ENCODE results near the gene FIBP.

Gene FIBP

DNA sequence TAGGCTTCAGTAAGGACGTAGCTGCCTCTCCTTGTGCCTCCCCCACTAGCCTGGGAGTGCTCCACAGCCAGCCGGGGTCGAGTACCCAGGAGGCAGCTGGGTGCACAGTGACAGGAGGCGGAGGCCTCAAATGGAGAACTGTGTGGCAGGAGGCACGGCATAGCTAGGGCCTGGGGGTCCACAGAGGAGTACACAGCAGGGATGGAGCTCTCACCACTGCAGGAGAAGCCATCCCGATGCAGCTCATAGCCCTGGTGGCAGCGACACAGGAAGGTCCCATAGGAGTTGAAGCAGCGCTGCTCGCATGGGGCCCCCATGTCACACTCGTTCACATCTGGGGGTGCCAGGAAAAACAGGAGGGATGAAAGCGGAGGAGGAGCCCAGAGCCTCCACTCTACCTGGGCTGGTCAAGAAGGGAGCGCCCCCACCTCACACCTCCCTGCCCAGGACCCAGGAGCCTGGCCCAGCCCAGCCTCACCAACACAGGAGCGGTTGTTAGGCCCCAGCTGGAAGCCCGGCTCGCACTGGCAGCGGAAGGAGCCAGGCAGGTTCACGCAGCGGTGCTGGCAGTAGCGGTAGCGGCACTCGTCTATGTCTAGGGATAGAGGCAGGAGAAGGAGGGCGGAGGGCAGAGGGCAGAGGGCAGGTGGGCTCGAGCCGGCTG lies 18.5 kb downstream of the FIBP start:
- no peak for FAIRE-seq

- no peak for FAIRE-seq
Measured at GRCh38 chr11:65868907-65869306, 19.4 kb downstream of the FIBP start.

DNA sequence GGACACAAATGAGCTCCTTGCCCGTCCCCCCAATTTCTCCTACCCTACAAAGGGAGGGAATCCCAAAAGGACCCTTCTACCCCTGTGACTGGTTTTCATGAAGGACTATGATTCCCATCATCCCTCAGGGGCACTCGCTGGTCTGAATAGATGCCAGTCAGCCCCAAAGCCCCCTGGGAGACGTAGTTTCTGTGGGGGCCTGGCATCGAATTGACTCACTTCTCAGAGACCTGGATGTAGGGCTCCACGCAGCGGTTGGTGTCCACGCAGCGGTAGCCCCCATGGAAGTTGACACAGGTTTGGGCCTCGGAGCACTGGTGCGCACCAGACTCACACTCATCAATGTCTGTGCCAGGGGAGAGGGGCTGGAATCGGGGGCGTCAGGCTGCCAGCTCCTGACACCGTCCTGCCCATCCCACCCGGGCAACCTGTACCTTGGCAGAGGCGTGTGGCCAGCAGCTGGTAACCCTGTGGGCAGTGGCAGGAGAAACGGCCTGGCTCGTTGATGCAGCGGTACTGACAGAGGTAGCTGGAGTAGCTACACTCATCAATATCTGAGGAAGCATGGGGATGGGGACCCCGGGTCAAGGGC lies 20.1 kb downstream of the FIBP start:
- FAIRE-seq, result no peak

DNA sequence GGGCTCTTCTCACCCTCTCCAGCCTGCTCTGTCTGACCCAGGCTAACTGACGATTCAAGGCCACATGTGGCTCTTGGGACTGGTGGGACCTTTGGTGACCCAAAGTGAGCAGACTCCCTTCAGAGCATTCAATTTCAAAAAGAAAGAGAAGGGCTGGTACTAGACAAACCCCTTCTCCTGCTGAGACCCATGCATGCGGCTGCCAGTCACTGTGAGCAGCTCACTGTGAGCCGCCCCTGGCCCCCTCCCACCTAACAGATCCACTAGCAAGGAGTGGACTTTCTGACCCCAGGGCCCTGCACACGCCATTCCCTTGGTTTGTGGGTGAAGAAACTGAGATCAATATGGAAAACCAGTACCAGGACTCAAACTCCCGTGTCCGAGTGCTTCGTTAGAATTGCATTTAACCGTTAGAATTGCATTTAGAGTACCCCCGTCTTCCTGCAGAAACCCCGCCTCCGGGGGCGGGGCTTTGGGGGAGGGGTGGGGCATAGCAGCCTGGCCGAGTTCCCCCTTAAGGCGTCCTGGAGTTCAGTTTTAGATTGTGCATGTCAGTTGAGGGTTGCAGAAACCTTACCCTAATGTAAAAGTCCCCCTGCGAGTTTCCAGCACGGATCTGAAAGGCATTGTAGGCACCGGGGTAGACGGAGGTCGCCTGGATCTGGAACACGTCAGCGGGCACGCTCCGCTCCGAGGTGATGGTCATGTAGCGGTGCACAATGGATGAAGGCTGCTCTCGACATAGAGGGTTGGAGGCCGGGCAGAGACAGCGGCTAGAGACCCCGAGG lies 20.8 kb downstream of the FIBP start:
- FAIRE-seq, result no peak

- FAIRE-seq, result no peak
Measured at GRCh38 chr11:65866509-65867283, 21.6 kb downstream of the FIBP start.

DNA sequence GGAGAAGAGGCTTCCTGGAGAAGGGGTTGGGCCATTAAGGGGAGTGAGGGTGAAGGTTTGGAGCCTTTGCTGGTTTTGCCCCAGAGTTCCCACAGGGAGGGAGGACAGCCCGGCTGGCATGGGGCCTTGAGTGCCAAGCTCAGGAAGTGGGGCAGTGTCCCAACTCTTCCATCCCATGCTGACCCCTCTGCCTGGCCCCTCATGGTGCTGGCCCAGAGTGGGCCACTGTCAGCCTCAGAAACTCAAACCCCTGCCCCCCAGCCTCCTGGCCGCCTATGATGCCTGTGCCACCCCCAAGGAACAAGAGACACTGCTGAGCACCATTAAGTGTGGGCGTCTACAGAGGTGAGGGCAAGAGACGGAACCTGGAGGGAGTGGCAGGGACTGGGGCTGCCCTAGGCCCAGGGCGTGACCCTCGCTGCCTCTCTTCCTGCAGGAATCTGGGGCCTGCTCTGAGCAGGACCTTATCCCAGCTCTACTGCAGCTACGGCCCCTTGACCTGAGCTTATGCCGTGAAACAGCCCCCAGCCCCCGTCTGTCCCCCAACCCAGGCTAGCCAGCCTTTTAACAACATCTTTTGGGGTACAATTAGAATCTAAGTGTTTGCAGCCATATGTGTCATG lies 22.6 kb downstream of the FIBP start:
- FAIRE-seq, result no peak

GRCh38 chr11:65864706-65865471 lies 23.4 kb downstream of the FIBP start:
- no peak for FAIRE-seq

- FAIRE-seq, result no peak
Measured at GRCh38 chr11:65863889-65864705, 24.2 kb downstream of the FIBP start.

DNA sequence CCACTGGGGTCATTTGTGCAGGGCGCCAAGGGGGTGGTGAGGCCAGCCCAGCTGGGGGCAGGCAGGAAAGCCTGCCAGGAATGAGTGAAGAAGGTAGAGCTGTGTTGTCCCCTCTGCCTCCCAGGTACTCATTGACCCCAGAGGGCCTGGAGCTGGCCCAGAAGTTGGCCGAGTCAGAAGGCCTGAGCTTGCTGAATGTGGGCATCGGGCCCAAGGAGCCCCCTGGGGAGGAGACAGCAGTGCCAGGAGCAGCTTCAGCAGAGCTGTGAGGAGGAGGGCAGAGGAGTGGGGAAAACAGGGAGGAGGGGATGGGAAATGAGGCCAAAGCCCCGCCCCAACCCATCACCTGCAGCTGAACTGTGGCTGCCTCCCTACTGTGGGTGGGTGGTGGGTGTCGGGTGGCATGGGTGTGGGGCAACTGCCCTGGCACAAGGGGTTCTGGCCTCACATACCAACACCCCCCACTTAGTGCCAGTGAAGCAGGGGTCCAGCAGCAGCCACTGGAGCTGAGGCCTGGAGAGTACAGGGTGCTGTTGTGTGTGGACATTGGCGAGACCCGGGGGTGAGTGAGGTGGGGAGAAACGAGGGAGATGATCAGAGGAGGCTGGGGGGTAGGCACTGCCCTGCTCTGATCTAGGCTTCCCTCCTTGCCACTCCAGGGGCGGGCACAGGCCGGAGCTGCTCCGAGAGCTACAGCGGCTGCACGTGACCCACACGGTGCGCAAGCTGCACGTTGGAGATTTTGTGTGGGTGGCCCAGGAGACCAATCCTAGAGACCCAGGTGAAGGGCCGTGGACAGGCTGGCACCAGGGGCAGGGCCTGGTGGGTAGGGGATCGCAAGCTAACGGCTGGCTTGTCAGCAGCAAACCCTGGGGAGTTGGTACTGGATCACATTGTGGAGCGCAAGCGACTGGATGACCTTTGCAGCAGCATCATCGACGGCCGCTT lies 25.1 kb downstream of the FIBP start:
- no peak for FAIRE-seq

DNA sequence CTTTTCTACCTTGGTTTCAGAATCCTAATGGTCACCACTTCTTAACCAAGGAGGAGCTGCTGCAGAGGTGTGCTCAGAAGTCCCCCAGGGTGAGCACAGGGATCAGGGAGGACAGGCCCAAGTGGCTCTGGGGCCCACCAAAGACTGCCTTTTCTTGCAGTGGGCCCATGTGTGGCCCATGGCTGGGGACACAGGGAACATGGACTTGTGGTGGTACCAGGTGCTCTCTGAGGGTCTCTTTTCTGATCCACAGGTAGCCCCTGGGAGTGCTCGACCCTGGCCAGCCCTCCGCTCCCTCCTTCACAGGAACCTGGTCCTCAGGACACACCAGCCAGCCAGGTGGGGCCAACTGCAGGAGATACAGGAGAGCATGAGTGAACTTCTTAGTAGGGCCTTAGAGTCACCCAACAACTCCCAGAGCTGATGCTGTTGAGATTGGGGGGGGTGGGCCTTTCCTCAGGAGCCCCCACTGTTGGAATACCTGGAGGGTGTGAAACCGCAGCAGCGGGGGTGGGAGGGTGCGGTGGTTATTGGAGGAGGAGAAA lies 26.0 kb downstream of the FIBP start:
- no peak for FAIRE-seq

DNA sequence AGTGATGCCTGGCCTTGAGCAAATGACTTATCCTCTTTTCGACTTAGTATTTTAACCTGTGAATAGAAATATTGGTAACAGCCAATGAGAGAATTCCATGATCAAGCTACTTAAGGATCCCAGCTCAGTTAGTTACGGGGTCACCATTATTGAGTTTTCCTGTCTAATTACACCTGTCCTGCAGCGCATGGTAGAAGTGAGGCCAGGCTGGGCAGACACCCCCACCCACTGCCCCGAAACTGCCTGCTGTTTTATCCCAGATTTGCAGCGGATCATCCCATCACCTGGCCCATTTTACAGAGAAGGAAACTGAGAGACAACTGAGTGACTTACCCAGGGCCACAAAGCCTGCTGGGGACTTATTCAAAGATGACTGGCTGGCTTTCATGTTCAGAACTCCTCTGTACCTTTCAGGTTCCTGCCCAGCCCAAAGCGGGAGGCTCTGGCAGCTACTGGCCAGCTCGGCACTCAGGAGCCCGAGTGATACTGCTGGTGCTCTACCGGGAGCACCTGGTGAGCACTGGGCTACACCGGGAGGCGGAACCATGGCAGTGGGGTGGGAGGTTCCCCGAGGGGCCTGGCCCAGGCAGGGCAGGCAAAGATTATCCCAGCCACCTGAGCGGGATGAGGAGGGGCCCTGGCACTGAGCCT lies 26.6 kb downstream of the FIBP start:
- FAIRE-seq, result no peak

GRCh38 chr11:65861165-65861505 lies 27.1 kb downstream of the FIBP start:
- FAIRE-seq, result no peak

- peak; percentile 95 for FAIRE-seq
Measured at GRCh38 chr11:65860278-65861164, 27.8 kb downstream of the FIBP start, which contains the start of gene MUS81. Gene MUS81, plus strand, starts transcription at chr11:65860433. Its CDS starts 321 bp downstream, at chr11:65860754.

DNA sequence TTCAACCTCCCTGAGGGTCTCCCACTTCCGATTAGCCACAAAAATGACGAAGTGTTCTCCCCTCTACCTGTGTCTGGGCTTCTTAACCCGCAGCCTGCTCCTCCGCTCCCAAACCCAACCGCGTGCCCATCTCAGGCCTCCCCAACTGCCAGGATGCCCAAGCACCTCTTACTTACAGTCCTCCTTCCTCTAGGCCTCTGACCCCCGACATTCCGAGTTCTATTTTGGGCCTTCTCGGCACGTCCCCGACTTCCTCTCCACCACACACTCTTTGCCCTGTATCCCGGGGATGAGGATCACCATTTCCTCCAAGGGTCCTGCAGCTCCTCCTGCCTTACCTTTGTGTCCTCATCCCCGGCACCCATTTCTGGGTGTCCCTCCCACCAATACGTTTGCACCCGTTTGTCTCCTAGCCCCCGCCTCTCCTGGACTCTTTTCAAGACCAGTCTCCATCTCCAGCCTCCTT lies 28.4 kb downstream of the FIBP start:
- FAIRE-seq, result no peak

GRCh38 chr11:65859095-65859811 lies 29.0 kb downstream of the FIBP start:
- FAIRE-seq, result peak; percentile 97

- FAIRE-seq, result no peak
Measured at GRCh38 chr11:65858681-65859087, 29.6 kb downstream of the FIBP start.
